Astrocyte (in vitro differentiated cells and primary cell): Measurements from ENCODE around the gene COL12A1. TPM values are rescaled to one million over a fixed set of nuclear protein-coding genes. Genes with fewer than 3 reads are reported as not detected.

Experiments used
- DNase-seq: peaks from one replicate; pipeline ENCODE4 v3.0.0-alpha.2; 2010; ENCODE audit warnings: low read depth
- FAIRE-seq: peaks from 2 replicates; lab custom pipeline; 2011; peaks lifted over from hg19 to GRCh38; lab: Jason Lieb, UNC
- H2AFZ ChIP-seq: 2 replicates; pipeline ENCODE4 v1.6.0; 2012; ENCODE audit warnings: low read depth, low read length, inconsistent platforms
- H3K27ac ChIP-seq: 2 replicates; pipeline ENCODE4 v1.5.1; 2011; ENCODE audit warnings: low read depth, low read length, inconsistent platforms
- H3K27me3 ChIP-seq: 2 replicates; pipeline ENCODE4 v1.6.0; 2011; ENCODE audit warnings: low read length, inconsistent platforms; ENCODE audit not compliant: insufficient read depth
- H3K36me3 ChIP-seq: 2 replicates; pipeline ENCODE4 v1.5.1; 2011; ENCODE audit warnings: low read length, inconsistent platforms; ENCODE audit not compliant: insufficient read depth
- H3K4me1 ChIP-seq: 2 replicates; pipeline ENCODE4 v1.5.1; 2011; ENCODE audit warnings: low read length, inconsistent platforms; ENCODE audit not compliant: insufficient read depth
- H3K4me2 ChIP-seq: 2 replicates; pipeline ENCODE4 v1.6.0; 2012; ENCODE audit warnings: low read length, inconsistent platforms
- H3K4me3 ChIP-seq: 2 replicates; pipeline ENCODE4 v1.5.1; 2011; ENCODE audit warnings: low read depth, mild to moderate bottlenecking, low read length, inconsistent platforms; ENCODE audit not compliant: insufficient read depth
- H3K79me2 ChIP-seq: 2 replicates; pipeline ENCODE4 v1.6.0; 2012; ENCODE audit warnings: mild to moderate bottlenecking, low read length, inconsistent platforms; ENCODE audit not compliant: insufficient read depth
- H3K9ac ChIP-seq: 2 replicates; pipeline ENCODE4 v1.6.0; 2012; ENCODE audit warnings: mild to moderate bottlenecking, low read length, inconsistent platforms
- H3K9me3 ChIP-seq: 2 replicates; pipeline ENCODE4 v1.5.1; 2012; ENCODE audit warnings: low read depth, mild to moderate bottlenecking, low read length, inconsistent platforms; ENCODE audit not compliant: insufficient read depth
- H4K20me1 ChIP-seq: 2 replicates; pipeline ENCODE4 v1.6.0; 2012; ENCODE audit warnings: low read length, inconsistent platforms; ENCODE audit not compliant: insufficient read depth
- H3K27ac Mint-ChIP-seq: one replicate; pipeline ENCODE4 v1.8.0; 2021; ENCODE audit warnings: mild to moderate bottlenecking, mixed read lengths; ENCODE audit not compliant: unreplicated experiment
- H3K27me3 Mint-ChIP-seq: one replicate; pipeline ENCODE4 v1.8.0; 2021; ENCODE audit warnings: low read depth, mixed read lengths; ENCODE audit not compliant: unreplicated experiment
- H3K36me3 Mint-ChIP-seq: one replicate; pipeline ENCODE4 v1.8.0; 2021; ENCODE audit warnings: low read depth, mixed read lengths; ENCODE audit not compliant: unreplicated experiment
- H3K4me1 Mint-ChIP-seq: one replicate; pipeline ENCODE4 v1.8.0; 2021; ENCODE audit warnings: low read depth, mixed read lengths; ENCODE audit not compliant: unreplicated experiment
- H3K4me3 Mint-ChIP-seq: one replicate; pipeline ENCODE4 v1.8.0; 2021; ENCODE audit warnings: mild to moderate bottlenecking, moderate library complexity, mixed read lengths; ENCODE audit not compliant: unreplicated experiment
- H3K9me3 Mint-ChIP-seq: one replicate; pipeline ENCODE4 v1.8.0; 2021; ENCODE audit warnings: mild to moderate bottlenecking, mixed read lengths; ENCODE audit not compliant: unreplicated experiment
- CTCF ChIP-seq: IDR thresholded peaks from 2 replicates; pipeline ENCODE4 v1.5.1; 2011; ENCODE audit warnings: low read depth, mild to moderate bottlenecking, inconsistent platforms, low read length, moderate library complexity; ENCODE audit not compliant: insufficient read depth
- EZH2 ChIP-seq: IDR thresholded peaks from 2 replicates; pipeline ENCODE4 v1.6.1; 2012; ENCODE audit warnings: mild to moderate bottlenecking, low read length, inconsistent platforms; ENCODE audit not compliant: insufficient read depth
- total RNA-seq: library from RNA; stranded (reverse); gene quantifications from 2 replicates; pipeline ENCODE4 v1.2.1, GENCODE V29; 2021

COL12A1 gene
- total RNA-seq, 1 donor from 2014 or later: 106 TPM

- Histone ChIP-seq H3K9ac (no peak overlapping the region), H3K79me2 (no peaks in the 10 kb centered on the region), H3K4me2 (no peak overlapping the region), H3K4me3 (no peak overlapping the region), H3K27me3 (no peaks in the 10 kb centered on the region), H4K20me1 (no peaks in the 10 kb centered on the region), H3K27ac (no peak overlapping the region), H2AFZ (no peak overlapping the region), H3K9me3 (no peaks in the 10 kb centered on the region), H3K4me1 (peaks cover 4% of the 10 kb centered on the region), H3K36me3 (peaks cover 16% of the 10 kb centered on the region)
- H3K9me3 Mint-ChIP-seq: no peaks in the 10 kb centered on the region
- no peak overlapping the region for H3K27ac Mint-ChIP-seq
- H3K36me3 Mint-ChIP-seq: peaks cover 20% of the 10 kb centered on the region
- DNase-seq (no peak), FAIRE-seq (no peak)
- peaks cover 2% of the 10 kb centered on the region for H3K4me1 Mint-ChIP-seq
- H3K27me3 Mint-ChIP-seq: no peaks in the 10 kb centered on the region
- H3K4me3 Mint-ChIP-seq: no peak overlapping the region
- TF ChIP-seq CTCF (no peak), EZH2 (no peak)
Measured at GRCh38 chr6:75144386-75144785, 61.5 kb downstream of the COL12A1 start.

- Histone ChIP-seq H3K4me2 (peak overlapping the region; percentile 15), H3K36me3 (peaks cover 21% of the 10 kb centered on the region), H2AFZ (no peak overlapping the region), H3K4me3 (no peak overlapping the region), H3K9ac (no peak overlapping the region), H3K27me3 (no peaks in the 10 kb centered on the region), H4K20me1 (no peaks in the 10 kb centered on the region), H3K27ac (peak overlapping the region; percentile 28), H3K4me1 (peaks cover 4% of the 10 kb centered on the region), H3K79me2 (no peaks in the 10 kb centered on the region), H3K9me3 (no peaks in the 10 kb centered on the region)
- DNase-seq (peak; percentile 87), FAIRE-seq (peak; percentile 81)
- no peaks in the 10 kb centered on the region for H3K27me3 Mint-ChIP-seq
- peaks cover 20% of the 10 kb centered on the region for H3K36me3 Mint-ChIP-seq
- H3K4me1 Mint-ChIP-seq: no peaks in the 10 kb centered on the region
- no peak for TF ChIP-seq CTCF
- no peak for TF ChIP-seq EZH2
- H3K27ac Mint-ChIP-seq: no peak overlapping the region
- H3K4me3 Mint-ChIP-seq: no peak overlapping the region
- H3K9me3 Mint-ChIP-seq: no peaks in the 10 kb centered on the region
Measured at GRCh38 chr6:75143191-75143590, 62.7 kb downstream of the COL12A1 start.

GRCh38 chr6:75142721-75143120 is 63.1 kb downstream of the COL12A1 start:
- peaks cover 22% of the 10 kb centered on the region for H3K36me3 Mint-ChIP-seq
- H3K27me3 Mint-ChIP-seq: no peaks in the 10 kb centered on the region
- no peaks in the 10 kb centered on the region for H3K4me1 Mint-ChIP-seq
- H3K27me3 ChIP-seq: no peaks in the 10 kb centered on the region
- no peak overlapping the region for H2AFZ ChIP-seq
- no peaks in the 10 kb centered on the region for H4K20me1 ChIP-seq
- H3K4me3 ChIP-seq: no peak overlapping the region
- no peaks in the 10 kb centered on the region for H3K9me3 ChIP-seq
- H3K9me3 Mint-ChIP-seq: no peaks in the 10 kb centered on the region
- H3K4me2 ChIP-seq: peak overlapping the region; percentile 15
- no peak overlapping the region for H3K27ac Mint-ChIP-seq
- peak overlapping the region; percentile 28 for H3K27ac ChIP-seq
- TF ChIP-seq EZH2: no peak
- no peak for TF ChIP-seq CTCF
- peaks cover 24% of the 10 kb centered on the region for H3K36me3 ChIP-seq
- H3K4me3 Mint-ChIP-seq: no peak overlapping the region
- peak; percentile 26 for FAIRE-seq
- no peak for DNase-seq
- no peak overlapping the region for H3K9ac ChIP-seq
- H3K4me1 ChIP-seq: peaks cover 4% of the 10 kb centered on the region
- H3K79me2 ChIP-seq: no peaks in the 10 kb centered on the region
